Stimulated activated effector memory CD8-positive, alpha-beta T cell treated with anti-CD3 and anti-CD28 coated beads, Interleukin-12 subunit alpha, Interleukin-12 subunit beta, amount 100 ng/mL, for 72 hours (primary cell): Measurements from ENCODE around the gene CAMK2D.

Experiments
- ATAC-seq: fragments of 150-1000 bp; cut with Tn5 transposase; 2 replicates; pipeline ENCODE4 v1.10.0; 2021
- DNase-seq, 2 donors: peaks; one replicate each; pipeline ENCODE4 v3.0.0; 2021 to 2022; ENCODE audit warnings: low spot score in 2 of 2
- H3K27ac Mint-ChIP-seq: one replicate; pipeline ENCODE4 v1.8.0; 2022; ENCODE audit warnings: mild to moderate bottlenecking, mixed read lengths
- H3K36me3 Mint-ChIP-seq: one replicate; pipeline ENCODE4 v1.8.0; 2022; ENCODE audit warnings: mild to moderate bottlenecking, mixed read lengths
- H3K4me1 Mint-ChIP-seq: one replicate; pipeline ENCODE4 v1.8.0; 2022; ENCODE audit warnings: mixed read lengths
- H3K4me3 Mint-ChIP-seq: one replicate; pipeline ENCODE4 v1.8.0; 2022; ENCODE audit warnings: mild to moderate bottlenecking, mixed read lengths
- H3K9me3 Mint-ChIP-seq: one replicate; pipeline ENCODE4 v1.8.0; 2022; ENCODE audit warnings: mixed read lengths

Gene CAMK2D

GRCh38 chr4:113610537-113610936 lies 151.0 kb downstream of the CAMK2D start:
- H3K36me3 Mint-ChIP-seq: peaks cover 54% of the 10 kb centered on the region
- DNase-seq (no peak), ATAC-seq (no peak)
- peaks cover 36% of the 10 kb centered on the region for H3K4me1 Mint-ChIP-seq
- no peak overlapping the region for H3K4me3 Mint-ChIP-seq
- H3K9me3 Mint-ChIP-seq: no peaks in the 10 kb centered on the region
- no peak overlapping the region for H3K27ac Mint-ChIP-seq

GRCh38 chr4:113607998-113608397 lies 153.5 kb downstream of the CAMK2D start:
- ATAC-seq: peak; percentile 85
- Mint-ChIP-seq H3K4me3 (no peak overlapping the region), H3K27ac (no peak overlapping the region), H3K36me3 (peaks cover 60% of the 10 kb centered on the region), H3K4me1 (peaks cover 37% of the 10 kb centered on the region), H3K9me3 (no peaks in the 10 kb centered on the region)
- no peak for DNase-seq

- ATAC-seq: no peak
- no peaks in the 10 kb centered on the region for H3K9me3 Mint-ChIP-seq
- H3K4me1 Mint-ChIP-seq: peaks cover 37% of the 10 kb centered on the region
- H3K27ac Mint-ChIP-seq: no peak overlapping the region
- H3K36me3 Mint-ChIP-seq: peaks cover 66% of the 10 kb centered on the region
- no peak for DNase-seq
- H3K4me3 Mint-ChIP-seq: no peak overlapping the region
Measured at GRCh38 chr4:113607147-113607720, 154.3 kb downstream of the CAMK2D start.

GRCh38 chr4:113604955-113605354 lies 156.6 kb downstream of the CAMK2D start:
- DNase-seq (no peak), ATAC-seq (no peak)
- Mint-ChIP-seq H3K36me3 (peaks cover 73% of the 10 kb centered on the region), H3K4me1 (peaks cover 37% of the 10 kb centered on the region), H3K4me3 (no peak overlapping the region), H3K27ac (no peak overlapping the region), H3K9me3 (no peaks in the 10 kb centered on the region)

- Mint-ChIP-seq H3K27ac (no peak overlapping the region), H3K36me3 (peaks cover 68% of the 10 kb centered on the region), H3K4me3 (no peak overlapping the region), H3K4me1 (peaks cover 37% of the 10 kb centered on the region), H3K9me3 (no peaks in the 10 kb centered on the region)
- no peak for ATAC-seq
- no peak for DNase-seq
Measured at GRCh38 chr4:113603911-113604310, 157.6 kb downstream of the CAMK2D start.

GRCh38 chr4:113602646-113603228 lies 158.8 kb downstream of the CAMK2D start:
- Mint-ChIP-seq H3K36me3 (peaks cover 58% of the 10 kb centered on the region), H3K27ac (no peak overlapping the region), H3K4me3 (no peak overlapping the region), H3K9me3 (no peaks in the 10 kb centered on the region), H3K4me1 (peaks cover 28% of the 10 kb centered on the region)
- no peak for ATAC-seq
- DNase-seq: no peak

- H3K36me3 Mint-ChIP-seq: peaks cover 58% of the 10 kb centered on the region
Measured at GRCh38 chr4:113601636-113602035, 159.9 kb downstream of the CAMK2D start.

GRCh38 chr4:113596396-113596795 lies 165.1 kb downstream of the CAMK2D start:
- Mint-ChIP-seq H3K27ac (no peak overlapping the region), H3K9me3 (no peaks in the 10 kb centered on the region), H3K36me3 (peaks cover 56% of the 10 kb centered on the region), H3K4me3 (no peak overlapping the region), H3K4me1 (peaks cover 25% of the 10 kb centered on the region)
- DNase-seq: no peak
- no peak for ATAC-seq

More at GRCh38 chr4:113601636-113602035, 159.9 kb downstream of the CAMK2D start:
- Mint-ChIP-seq H3K27ac (no peak overlapping the region), H3K4me3 (no peak overlapping the region), H3K4me1 (peaks cover 17% of the 10 kb centered on the region), H3K9me3 (no peaks in the 10 kb centered on the region)
- DNase-seq (no peak), ATAC-seq (no peak)

GRCh38 chr4:113594231-113594556 lies 167.3 kb downstream of the CAMK2D start:
- no peak for ATAC-seq
- no peak for DNase-seq
- no peaks in the 10 kb centered on the region for H3K9me3 Mint-ChIP-seq
- peaks cover 31% of the 10 kb centered on the region for H3K4me1 Mint-ChIP-seq
- no peak overlapping the region for H3K4me3 Mint-ChIP-seq
- peak overlapping the region; percentile 35 for H3K27ac Mint-ChIP-seq
- H3K36me3 Mint-ChIP-seq: peaks cover 41% of the 10 kb centered on the region

GRCh38 chr4:113593400-113594230 lies 167.9 kb downstream of the CAMK2D start:
- Mint-ChIP-seq H3K4me1 (peaks cover 37% of the 10 kb centered on the region), H3K4me3 (no peak overlapping the region), H3K36me3 (peaks cover 41% of the 10 kb centered on the region), H3K27ac (no peak overlapping the region), H3K9me3 (no peaks in the 10 kb centered on the region)
- no peak for DNase-seq
- ATAC-seq: no peak

GRCh38 chr4:113591982-113592381 lies 169.6 kb downstream of the CAMK2D start:
- no peak overlapping the region for H3K4me3 Mint-ChIP-seq
- peaks cover 32% of the 10 kb centered on the region for H3K36me3 Mint-ChIP-seq
- DNase-seq: no peak

GRCh38 chr4:113588895-113589668 lies 172.5 kb downstream of the CAMK2D start:
- Mint-ChIP-seq H3K9me3 (no peaks in the 10 kb centered on the region), H3K4me3 (no peak overlapping the region), H3K4me1 (peaks cover 47% of the 10 kb centered on the region), H3K36me3 (peaks cover 6% of the 10 kb centered on the region), H3K27ac (peak overlapping the region; percentile 20)
- DNase-seq (no peak), ATAC-seq (peak; percentile 77)

More at GRCh38 chr4:113591982-113592381, 169.6 kb downstream of the CAMK2D start:
- H3K27ac Mint-ChIP-seq: no peak overlapping the region
- H3K9me3 Mint-ChIP-seq: no peaks in the 10 kb centered on the region
- peaks cover 47% of the 10 kb centered on the region for H3K4me1 Mint-ChIP-seq
- no peak for ATAC-seq

GRCh38 chr4:113587640-113588275 lies 173.8 kb downstream of the CAMK2D start:
- peaks cover 45% of the 10 kb centered on the region for H3K4me1 Mint-ChIP-seq
- H3K9me3 Mint-ChIP-seq: no peaks in the 10 kb centered on the region
- no peak overlapping the region for H3K27ac Mint-ChIP-seq
- peaks cover 6% of the 10 kb centered on the region for H3K36me3 Mint-ChIP-seq
- H3K4me3 Mint-ChIP-seq: no peak overlapping the region
- ATAC-seq (peak; percentile 60), DNase-seq (no peak)

GRCh38 chr4:113587156-113587555 lies 174.4 kb downstream of the CAMK2D start:
- ATAC-seq (no peak), DNase-seq (no peak)
- H3K36me3 Mint-ChIP-seq: peaks cover 5% of the 10 kb centered on the region
- H3K4me3 Mint-ChIP-seq: no peak overlapping the region
- no peaks in the 10 kb centered on the region for H3K9me3 Mint-ChIP-seq
- peaks cover 44% of the 10 kb centered on the region for H3K4me1 Mint-ChIP-seq
- no peak overlapping the region for H3K27ac Mint-ChIP-seq

GRCh38 chr4:113586072-113586471 lies 175.5 kb downstream of the CAMK2D start:
- Mint-ChIP-seq H3K27ac (no peak overlapping the region), H3K36me3 (peaks cover 8% of the 10 kb centered on the region), H3K4me3 (no peak overlapping the region), H3K4me1 (peaks cover 37% of the 10 kb centered on the region), H3K9me3 (no peaks in the 10 kb centered on the region)
- ATAC-seq (no peak), DNase-seq (no peak)
